HTERT RPE-1 (cell line): Measurements from ENCODE around the gene FSD1L.

Experiments
- in situ Hi-C: fragments of 300-500 bp; cut with MboI; formaldehyde crosslinking; loops from 4 replicates; pipeline ENCODE4 v1.14.3; 2020; ENCODE audit warnings: low sequenced_read_pairs

FSD1L gene

GRCh38 chr9:105447814-105448812 lies at the start of gene FSD1L:
FSD1L (plus strand) TSS chr9:105448034; CDS start chr9:105448221, 187 bp downstream.
- in situ Hi-C loops, result no loop called here

DNA sequence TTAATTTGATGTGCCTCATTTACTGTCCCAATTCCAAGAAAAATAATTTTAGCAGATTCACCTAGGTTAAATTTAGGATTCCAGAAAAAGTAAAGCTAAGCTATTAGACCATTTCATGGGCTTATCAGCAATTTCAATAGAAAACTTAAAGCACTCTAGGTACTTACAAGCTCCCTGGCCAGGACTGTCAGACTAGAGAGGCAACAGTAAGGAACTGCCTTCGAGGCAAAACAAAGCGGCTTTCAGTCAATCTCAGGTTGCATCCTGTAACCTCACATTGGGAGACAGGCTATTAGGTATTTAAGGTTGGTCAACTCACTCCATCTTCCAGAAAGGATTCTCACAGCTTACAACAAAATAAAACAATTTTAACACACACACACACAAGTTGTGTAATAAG lies 48.7 kb upstream of the FSD1L start:
- in situ Hi-C loops, result no loop called here

DNA sequence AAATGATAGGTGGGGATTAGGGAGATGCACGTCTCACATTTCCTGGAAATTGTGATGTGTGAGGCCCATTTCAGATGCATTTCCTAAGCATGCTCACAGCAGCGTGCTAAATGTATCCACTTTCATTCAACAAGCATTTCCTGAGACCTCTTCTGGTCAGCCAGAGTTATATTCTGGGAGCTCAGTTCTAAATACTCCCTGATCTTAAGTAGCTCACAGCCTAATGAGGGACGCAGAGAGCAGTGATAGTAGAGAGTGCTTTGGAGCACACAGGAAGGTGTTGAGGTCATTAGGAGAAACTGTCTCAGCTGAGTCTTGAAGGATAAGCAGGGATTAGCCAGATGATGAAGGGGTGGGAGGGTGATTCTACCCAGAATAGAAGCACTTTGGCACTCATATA lies 46.2 kb upstream of the FSD1L start:
- in situ Hi-C loops, result loop anchor here (25.0 kb wide), 1 partner anchor 239 kb away; no protein-coding TSS in a partner anchor

- in situ Hi-C loops, result loop anchor here (25.0 kb wide), 1 partner anchor 241 kb away; no protein-coding TSS in a partner anchor
These were observed 44.1 kb upstream of the FSD1L start for GRCh38 chr9:105403552-105404248.

DNA sequence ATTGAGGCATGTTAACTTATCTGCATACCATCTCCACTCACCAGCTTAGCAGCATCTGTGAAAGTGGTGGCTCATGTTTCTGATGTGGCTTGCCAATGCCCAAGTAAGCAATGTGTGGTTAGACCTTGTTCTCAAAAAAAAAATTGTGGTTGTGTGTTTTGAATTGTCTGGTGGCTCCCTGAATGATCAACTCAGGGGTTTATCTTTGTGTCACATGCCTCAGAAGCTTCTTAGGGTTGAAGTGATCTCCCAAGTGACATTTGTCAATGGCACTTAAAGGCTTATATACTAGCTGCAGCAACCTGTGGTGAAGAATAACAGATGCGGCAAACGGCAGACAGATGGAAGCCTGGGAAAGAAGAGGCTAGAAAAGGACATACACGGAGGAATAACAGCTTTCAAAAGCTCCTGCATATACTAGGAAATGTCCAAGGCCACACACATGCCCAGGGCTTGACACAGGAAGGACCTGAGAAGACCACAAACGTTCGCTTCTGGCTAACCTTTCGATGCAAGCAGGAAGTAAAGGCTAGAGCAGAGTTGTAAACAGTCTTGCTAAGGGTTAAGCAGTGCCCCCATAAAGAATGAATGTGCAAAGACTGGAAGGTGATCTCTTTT lies 42.2 kb upstream of the FSD1L start:
- in situ Hi-C loops, result loop anchor here (25.0 kb wide), 1 partner anchor 243 kb away; no protein-coding TSS in a partner anchor

GRCh38 chr9:105406369-105406768 lies 41.5 kb upstream of the FSD1L start:
- in situ Hi-C loops, result loop anchor here (25.0 kb wide), 1 partner anchor 244 kb away; no protein-coding TSS in a partner anchor

- in situ Hi-C loops, result loop anchor here (25.0 kb wide), 1 partner anchor 251 kb away; no protein-coding TSS in a partner anchor
These were observed 34.3 kb upstream of the FSD1L start for GRCh38 chr9:105413525-105413924.

GRCh38 chr9:105414947-105415661 lies 32.7 kb upstream of the FSD1L start:
- in situ Hi-C loops, result loop anchor here (25.0 kb wide), 1 partner anchor 253 kb away; no protein-coding TSS in a partner anchor

DNA sequence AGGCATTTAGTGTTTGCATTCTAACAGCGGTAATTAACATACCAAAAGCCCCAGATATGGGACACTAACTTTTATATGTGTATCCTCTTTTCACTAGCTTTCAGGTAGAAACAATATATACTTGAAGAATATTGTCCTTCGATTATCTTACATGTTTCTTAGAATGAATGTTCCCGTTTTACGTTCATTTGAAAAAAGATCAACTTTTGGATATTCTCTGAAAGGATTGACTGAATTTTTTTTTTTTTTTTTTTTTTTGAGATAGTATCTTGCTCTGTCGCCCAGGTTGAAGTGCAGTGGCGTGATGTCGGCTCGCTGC lies 32.2 kb upstream of the FSD1L start:
- in situ Hi-C loops, result loop anchor here (25.0 kb wide), 1 partner anchor 253 kb away; no protein-coding TSS in a partner anchor

DNA sequence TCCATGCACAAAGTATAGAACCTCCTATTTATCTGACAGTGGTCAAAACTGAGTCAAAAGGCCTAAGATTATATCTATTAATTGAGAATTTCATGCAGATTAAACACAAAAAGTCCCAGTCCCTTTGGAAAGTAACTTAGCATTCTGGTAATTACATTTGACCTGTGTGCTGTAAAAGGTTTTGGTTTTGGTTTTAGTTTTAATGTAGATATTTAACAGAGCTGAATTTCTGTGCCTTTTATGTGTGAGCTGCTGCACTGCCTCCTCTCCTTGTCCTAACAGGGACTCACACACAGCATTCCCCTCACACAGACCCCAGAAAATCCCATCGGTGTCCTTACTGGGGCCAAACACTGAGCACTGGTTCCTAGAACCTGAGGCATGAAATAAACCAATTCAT lies 31.0 kb upstream of the FSD1L start:
- in situ Hi-C loops, result loop anchor here (25.0 kb wide), 1 partner anchor 255 kb away; no protein-coding TSS in a partner anchor

DNA sequence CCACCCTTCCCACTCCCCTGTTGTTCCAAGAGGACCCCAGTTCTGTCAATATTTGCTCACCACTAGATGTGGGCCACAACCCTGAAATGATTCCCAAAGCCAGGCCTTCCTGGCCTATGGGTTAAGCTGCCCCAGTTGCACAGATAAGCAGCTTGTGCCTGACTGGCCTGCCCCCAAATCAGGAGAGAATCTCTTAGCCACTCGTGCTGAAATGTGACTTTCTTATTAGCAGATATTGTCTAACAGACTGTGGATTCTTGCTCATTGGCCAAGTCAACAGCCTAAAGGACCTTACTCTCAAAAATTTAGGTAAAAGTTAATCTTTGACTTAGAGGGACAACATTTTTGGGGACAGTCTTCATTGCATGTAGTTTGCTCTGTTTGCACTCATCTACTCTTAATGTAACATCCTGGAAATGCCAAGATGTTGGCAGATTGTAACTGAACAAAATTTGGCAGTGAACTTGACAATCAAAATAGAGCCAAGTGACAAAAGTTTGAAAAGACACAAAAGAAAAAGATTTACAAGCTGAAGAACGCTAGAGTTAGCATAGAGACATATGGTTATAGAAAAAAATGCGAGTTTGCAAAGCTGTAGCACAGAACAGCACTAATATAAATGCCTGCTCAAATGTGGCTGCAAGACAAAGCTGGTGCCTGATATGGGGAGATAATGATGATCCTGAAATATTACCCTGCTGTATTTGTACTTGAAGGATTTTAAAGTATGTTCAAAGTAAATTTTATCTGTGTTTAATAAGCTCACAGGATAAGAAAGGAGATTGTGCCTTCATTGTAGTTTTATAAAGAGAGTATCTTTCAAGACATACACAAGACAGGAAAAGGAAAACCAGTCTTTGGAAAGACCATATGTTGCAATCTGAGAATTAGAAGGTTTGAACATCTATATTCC lies 29.0 kb upstream of the FSD1L start:
- in situ Hi-C loops, result loop anchor here (25.0 kb wide), 1 partner anchor 257 kb away; no protein-coding TSS in a partner anchor

DNA sequence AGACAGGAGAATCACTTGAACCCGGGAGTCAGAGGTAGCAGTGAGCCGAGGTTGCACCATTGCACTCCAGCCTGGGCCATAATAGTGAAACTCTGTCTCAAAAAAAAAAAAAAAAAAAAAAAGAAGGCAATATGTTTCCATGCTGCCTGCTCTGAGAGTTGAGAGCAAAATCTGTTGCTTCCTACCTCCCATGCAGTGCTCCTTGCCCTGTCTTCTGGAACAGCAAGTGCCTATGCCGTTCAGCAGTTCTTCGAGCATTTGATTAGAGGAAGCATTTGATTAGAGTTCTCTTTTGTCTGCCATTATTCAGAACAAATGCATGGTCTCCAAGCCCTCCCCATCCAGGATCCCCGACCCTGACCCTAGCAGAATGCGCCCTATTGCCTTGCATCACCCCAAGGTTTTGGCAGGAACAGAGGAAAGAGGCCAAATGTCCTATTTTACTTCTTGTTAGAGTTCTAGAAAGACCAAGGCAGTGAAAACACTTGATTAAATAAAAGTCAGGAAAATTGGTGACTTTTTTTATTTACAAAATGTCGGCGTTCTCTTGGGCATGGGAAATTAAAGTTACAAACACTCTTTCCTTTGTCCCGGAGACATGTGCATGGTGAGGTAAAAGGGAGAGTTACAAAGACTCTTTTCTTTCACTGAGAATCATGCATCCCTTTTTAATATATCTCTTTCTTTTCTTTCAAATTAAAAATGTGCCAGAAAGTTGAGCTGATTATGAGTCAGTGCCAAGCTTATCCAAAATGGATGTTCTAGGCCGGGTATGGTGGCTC lies 27.8 kb upstream of the FSD1L start:
- in situ Hi-C loops, result loop anchor here (25.0 kb wide), 1 partner anchor 258 kb away; no protein-coding TSS in a partner anchor

- in situ Hi-C loops, result loop anchor here (25.0 kb wide), 1 partner anchor 259 kb away; no protein-coding TSS in a partner anchor
These were observed 26.7 kb upstream of the FSD1L start for GRCh38 chr9:105421154-105421553.

- in situ Hi-C loops, result loop anchor here (25.0 kb wide), 1 partner anchor 260 kb away; no protein-coding TSS in a partner anchor
These were observed 26.0 kb upstream of the FSD1L start for GRCh38 chr9:105421864-105422263.

DNA sequence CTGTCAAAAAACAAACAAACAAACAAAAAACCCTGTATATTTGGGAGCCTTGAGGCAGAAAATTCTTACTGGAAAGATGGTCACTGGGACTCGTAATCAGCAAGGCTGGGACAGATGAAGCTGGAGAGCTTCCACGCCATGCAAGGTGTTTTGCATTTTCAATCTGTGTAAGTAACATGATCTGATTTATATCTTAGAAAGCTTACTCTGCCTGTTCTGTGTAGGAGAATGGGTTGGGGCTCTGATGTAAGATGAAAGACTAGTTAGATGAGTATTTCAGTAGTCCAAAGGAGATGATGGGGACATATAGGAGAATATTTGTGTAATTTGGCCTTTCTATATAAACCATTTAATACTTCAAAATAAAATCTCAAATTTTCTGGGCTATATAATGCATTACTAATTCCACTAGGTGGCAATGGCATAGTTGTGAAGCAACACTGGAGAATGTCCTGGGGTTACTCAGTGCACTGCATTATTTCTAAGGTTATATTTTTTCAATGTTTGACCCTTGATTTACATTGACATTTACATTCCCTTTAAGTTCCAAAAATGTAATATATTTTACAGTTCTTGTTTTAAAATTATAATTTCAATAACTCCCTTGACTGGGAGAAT lies 21.9 kb upstream of the FSD1L start:
- in situ Hi-C loops, result no loop called here

DNA sequence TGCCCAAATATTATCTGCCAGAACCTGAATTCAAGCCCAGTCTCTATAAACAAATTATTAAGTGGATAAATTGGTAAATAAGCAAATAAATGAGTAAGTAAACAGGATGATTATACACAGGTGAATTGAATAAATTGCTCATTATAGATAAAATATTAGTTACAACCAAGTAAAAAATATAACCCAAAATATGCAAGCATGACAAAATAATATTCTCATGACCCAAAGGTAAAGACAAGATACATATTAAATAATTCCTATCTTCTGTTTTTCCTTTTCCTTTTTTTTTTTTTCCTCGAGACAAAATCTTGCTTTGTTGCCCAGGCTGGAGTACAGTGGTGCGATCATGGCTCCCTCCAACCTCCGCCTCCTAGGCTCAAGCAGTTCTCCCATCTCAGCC lies 21.2 kb upstream of the FSD1L start:
- in situ Hi-C loops, result no loop called here

DNA sequence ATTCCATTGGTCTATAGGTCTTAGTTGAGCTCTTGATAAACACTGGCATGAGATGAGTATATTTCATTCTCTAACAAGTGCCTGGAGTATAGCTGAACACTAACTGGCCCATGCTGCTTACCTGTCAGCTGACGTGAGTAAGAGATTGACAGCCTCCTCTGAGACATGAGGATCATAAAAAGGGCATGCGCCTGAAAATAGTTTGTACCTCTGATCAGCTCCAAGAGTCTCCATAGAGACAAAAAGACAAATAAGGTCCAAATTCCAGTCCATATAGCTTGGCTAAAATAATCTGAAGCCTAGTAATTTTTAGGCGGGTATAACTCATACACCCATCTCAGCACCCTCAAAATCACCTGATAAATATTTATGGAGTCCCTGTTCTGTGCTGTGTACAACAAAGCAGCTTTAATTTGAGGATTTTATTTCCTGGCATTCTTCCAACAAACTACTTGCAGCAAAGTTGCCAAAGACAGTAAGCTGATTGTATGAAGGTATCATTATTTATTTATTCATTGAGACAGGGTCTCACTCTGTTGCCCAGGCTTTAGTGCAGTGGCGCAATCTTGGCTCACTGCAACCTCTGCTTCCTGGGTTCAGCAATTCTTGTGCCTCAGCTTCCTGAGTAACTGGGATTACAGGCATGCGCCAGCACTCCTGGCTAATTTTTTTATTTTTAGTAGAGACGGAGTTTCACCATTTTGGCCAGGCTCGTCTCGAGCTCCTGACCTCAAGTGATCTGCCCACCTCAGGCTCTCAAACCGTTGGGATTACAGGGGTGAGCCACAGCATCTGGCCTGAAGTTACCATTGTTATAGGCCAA lies 16.2 kb upstream of the FSD1L start:
- in situ Hi-C loops, result no loop called here
